HFFc6 (cell line): Measurements from ENCODE around the gene UEVLD. TPM values are rescaled to one million over a fixed set of nuclear protein-coding genes. Genes with fewer than 3 reads are reported as not detected.
A peak's percentile ranks its signal among the peaks of the same experiment; 100 is the strongest.

Source experiments
- DNase-seq: peaks from one replicate; pipeline ENCODE4 v3.0.0-alpha.2; 2018
- H3K27ac Mint-ChIP-seq: 2 replicates; pipeline ENCODE4 v1.8.0; 2020; ENCODE audit warnings: mild to moderate bottlenecking, mixed read lengths
- H3K27me3 Mint-ChIP-seq: 2 replicates; pipeline ENCODE4 v1.8.0; 2021; ENCODE audit warnings: mild to moderate bottlenecking, moderate library complexity, mixed read lengths; ENCODE audit not compliant: insufficient read depth
- H3K36me3 Mint-ChIP-seq: 2 replicates; pipeline ENCODE4 v1.8.0; 2021; ENCODE audit warnings: low read depth, mixed read lengths
- H3K4me1 Mint-ChIP-seq: 2 replicates; pipeline ENCODE4 v1.8.0; 2020; ENCODE audit warnings: low read depth, mixed read lengths
- H3K4me3 Mint-ChIP-seq: 2 replicates; pipeline ENCODE4 v1.8.0; 2020; ENCODE audit warnings: mild to moderate bottlenecking, moderate library complexity, mixed read lengths
- H3K9me3 Mint-ChIP-seq: 2 replicates; pipeline ENCODE4 v1.8.0; 2020; ENCODE audit warnings: mild to moderate bottlenecking, mixed read lengths
- CTCF ChIP-seq: fragments of 200-600 bp; sonication (generic); IDR thresholded peaks from 2 replicates; pipeline ENCODE4 v1.5.0; 2021; ENCODE audit warnings: antibody characterized with exemption, mild to moderate bottlenecking
- total RNA-seq, 6 experiments: library from RNA; stranded (reverse); fragmentation: NEBNext Ultra II Directional; extraction: Animal tissue kit (Norgen Biotek cat#: 25700); gene quantifications; 2 replicates in 1 of 6; 3 replicates in 5 of 6; pipeline ENCODE4 v1.2.3, GENCODE V29; 2021

The UEVLD gene
- total RNA-seq, 6 experiments from 2014 or later: 20.0 to 29.0 (median 24.4) TPM

GRCh38 chr11:18580113-18580766, 8.3 kb downstream of the UEVLD start:
- no peak overlapping the region for H3K4me3 Mint-ChIP-seq
- peaks cover 6% of the 10 kb centered on the region; the same call in 1 of the 2 replicates for H3K4me1 Mint-ChIP-seq
- no peak for TF ChIP-seq CTCF
- H3K9me3 Mint-ChIP-seq: no peaks in the 10 kb centered on the region
- peaks cover 15% of the 10 kb centered on the region for H3K36me3 Mint-ChIP-seq
- H3K27me3 Mint-ChIP-seq: no peaks in the 10 kb centered on the region
- DNase-seq: no peak
- H3K27ac Mint-ChIP-seq: no peak overlapping the region

GRCh38 chr11:18578975-18579598, 9.4 kb downstream of the UEVLD start:
- H3K36me3 Mint-ChIP-seq: peaks cover 15% of the 10 kb centered on the region
- no peak for TF ChIP-seq CTCF
- peaks cover 6% of the 10 kb centered on the region; the same call in 1 of the 2 replicates for H3K4me1 Mint-ChIP-seq
- no peaks in the 10 kb centered on the region for H3K9me3 Mint-ChIP-seq
- DNase-seq: no peak
- no peaks in the 10 kb centered on the region for H3K27me3 Mint-ChIP-seq
- H3K27ac Mint-ChIP-seq: peak overlapping the region; percentile 57
- H3K4me3 Mint-ChIP-seq: no peak overlapping the region

- no peak for TF ChIP-seq CTCF
- DNase-seq: no peak
- Mint-ChIP-seq H3K27me3 (no peaks in the 10 kb centered on the region), H3K36me3 (peaks cover 15% of the 10 kb centered on the region), H3K4me3 (no peak overlapping the region), H3K9me3 (no peaks in the 10 kb centered on the region), H3K4me1 (peaks cover 6% of the 10 kb centered on the region; the same call in 1 of the 2 replicates), H3K27ac (no peak overlapping the region)
Measured at GRCh38 chr11:18575361-18575760, 13.2 kb downstream of the UEVLD start.

GRCh38 chr11:18567081-18567480, 21.5 kb downstream of the UEVLD start:
- Mint-ChIP-seq H3K36me3 (peaks cover 14% of the 10 kb centered on the region; the same call in 1 of the 2 replicates), H3K4me3 (no peak overlapping the region)
- no peak for TF ChIP-seq CTCF

GRCh38 chr11:18566406-18566805, 22.1 kb downstream of the UEVLD start:
- no peak for TF ChIP-seq CTCF
- Mint-ChIP-seq H3K27ac (no peak overlapping the region), H3K9me3 (no peaks in the 10 kb centered on the region), H3K4me1 (peaks cover 31% of the 10 kb centered on the region), H3K27me3 (no peaks in the 10 kb centered on the region), H3K4me3 (no peak overlapping the region), H3K36me3 (peaks cover 14% of the 10 kb centered on the region; the same call in 1 of the 2 replicates)
- DNase-seq: no peak

More at GRCh38 chr11:18567081-18567480, 21.5 kb downstream of the UEVLD start:
- H3K27me3 Mint-ChIP-seq: no peaks in the 10 kb centered on the region
- H3K9me3 Mint-ChIP-seq: no peaks in the 10 kb centered on the region
- peak; percentile 3 for DNase-seq
- H3K27ac Mint-ChIP-seq: peak overlapping the region; percentile 29; the same call in 1 of the 2 replicates
- peaks cover 31% of the 10 kb centered on the region for H3K4me1 Mint-ChIP-seq
